Measurements from ENCODE around the gene TFAP2C. TPM values are rescaled to one million over a fixed set of nuclear protein-coding genes. Genes with fewer than 3 reads are reported as not detected.
"Not testable (repeated sequence)": the region's sequence is repeated elsewhere in the genome, so short reads cannot be mapped to it uniquely, and the experiment has no call there.

Gene TFAP2C
- total RNA-seq, 1 experiment from 2014 or later, result 7.5 TPM

DNA sequence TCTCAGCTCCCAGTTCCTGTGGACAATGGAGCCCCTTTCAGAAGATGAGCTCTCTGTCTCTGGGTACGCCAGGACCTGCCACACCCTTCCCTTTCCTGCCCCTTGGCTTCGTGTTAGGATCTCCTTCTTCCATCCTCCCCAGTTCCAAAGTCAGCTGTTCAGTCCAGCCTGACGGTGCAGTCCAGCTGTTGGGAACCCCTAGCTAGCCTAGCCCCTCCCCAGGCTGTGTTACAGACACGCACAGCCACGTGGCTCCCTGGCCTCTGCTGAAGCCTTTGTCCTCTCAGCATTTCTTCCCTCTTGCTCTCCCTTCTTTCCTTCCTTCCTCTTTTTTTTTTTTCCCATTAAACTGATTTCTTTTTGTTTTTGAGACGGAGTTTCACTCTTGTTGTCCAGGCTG is 12.4 kb upstream of the TFAP2C start:
- no peak for DNase-seq (ENCODE audit: low read depth)

DNA sequence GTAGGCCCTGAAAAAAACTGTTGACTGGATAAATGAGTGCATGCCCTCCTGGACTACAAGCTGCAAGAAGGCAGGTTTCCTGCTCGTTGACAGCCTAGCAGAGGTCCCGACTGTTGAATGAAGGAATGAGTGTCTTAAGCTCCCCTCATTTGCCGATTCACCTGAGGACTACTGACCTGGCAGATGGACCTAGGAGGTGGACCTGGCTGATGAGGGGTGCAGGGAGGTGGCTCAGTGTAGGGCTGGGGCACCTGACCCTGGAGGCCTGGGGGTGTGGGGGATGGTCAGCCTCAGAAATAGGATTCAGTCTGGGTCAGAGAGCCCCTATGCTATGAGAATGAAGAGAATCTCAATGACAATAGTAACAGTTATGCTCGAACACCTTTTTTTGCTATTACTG is 11.6 kb upstream of the TFAP2C start:
- DNase-seq (ENCODE audit: low read depth), result no peak

DNA sequence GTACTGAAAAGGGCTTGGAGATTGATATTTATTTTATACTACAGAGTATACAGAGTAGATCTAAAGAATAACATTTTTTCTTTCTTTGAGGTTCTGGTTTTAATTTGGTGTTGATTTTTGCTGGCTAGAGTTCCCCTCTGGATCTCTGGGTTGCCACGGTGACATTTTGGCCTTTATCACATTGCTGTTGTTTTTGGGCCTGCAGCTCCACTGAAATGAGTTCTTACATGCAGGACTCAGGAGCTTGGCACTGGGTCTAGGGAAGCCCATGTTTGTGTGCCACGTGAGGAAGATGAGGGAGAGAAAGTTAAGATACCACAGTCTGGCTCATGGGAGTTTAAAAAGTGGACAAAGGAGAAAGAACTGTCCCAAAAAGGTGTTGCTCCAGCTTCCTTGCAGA is 7.4 kb upstream of the TFAP2C start:
- no peak for DNase-seq (ENCODE audit: low read depth)

DNA sequence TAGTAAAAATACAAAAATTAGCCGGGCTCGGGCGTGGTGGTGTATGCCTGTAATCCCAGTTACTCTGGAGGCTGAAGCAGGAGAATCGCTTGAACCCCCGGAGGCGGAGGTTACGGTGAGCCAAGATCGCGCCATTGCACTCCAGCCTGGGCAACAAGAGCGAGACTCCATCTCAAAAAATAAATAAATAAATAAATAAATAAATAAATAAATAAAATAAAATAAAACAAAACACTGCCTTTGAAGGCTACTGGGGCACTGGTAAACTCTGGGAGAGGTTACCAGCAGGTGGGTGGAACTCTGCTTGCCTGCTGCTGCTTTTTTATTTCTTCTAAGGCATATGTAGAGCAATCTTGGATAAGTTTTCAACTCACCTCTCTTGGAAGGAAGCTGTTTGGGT is 5.2 kb upstream of the TFAP2C start:
- not testable (repeated sequence) for DNase-seq (ENCODE audit: low read depth)

DNA sequence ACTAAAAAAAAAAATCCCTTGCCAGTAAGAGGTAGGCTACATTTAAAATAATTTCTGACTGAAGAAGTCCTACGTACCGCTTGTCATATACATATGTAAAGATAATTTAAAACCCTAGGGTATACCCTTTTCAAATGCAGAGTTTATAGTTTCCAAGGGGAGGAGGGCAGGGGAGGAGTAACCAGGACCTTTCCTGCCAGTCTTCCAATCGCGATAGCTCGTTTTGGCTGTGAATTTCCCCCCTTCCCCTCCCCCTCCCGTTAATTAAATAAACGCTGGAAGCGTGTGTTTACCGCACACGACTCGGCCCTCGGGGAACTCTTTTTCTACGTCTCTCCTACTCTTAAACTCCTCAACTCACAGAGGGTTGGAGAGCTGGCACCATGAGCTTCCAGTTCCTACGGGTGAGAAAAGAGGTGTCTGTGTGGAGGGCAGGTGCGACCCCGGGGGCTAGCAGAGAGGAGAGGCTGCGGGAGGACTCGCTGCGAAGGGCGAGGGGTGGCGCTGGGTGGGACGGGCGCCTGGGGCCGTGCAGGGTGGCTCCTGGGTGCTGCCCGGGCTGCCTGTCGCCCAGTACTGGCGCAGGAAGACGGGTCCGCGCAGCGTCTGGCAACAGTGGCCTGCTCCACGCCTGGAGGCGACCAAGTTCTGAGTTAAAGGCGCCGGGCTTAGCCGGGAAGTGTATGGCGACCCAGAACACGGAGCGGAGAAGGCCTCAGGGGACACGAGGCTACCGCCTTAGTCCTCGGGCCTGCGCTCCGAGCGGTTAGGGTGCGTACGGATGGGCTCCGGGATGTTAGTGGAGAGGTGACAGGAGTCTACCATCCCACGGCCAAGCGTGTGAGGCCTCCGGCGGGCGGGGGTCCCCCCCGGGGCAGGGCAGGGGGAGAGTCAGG is 4.1 kb upstream of the TFAP2C start:
- no peak for DNase-seq (ENCODE audit: low read depth)

DNA sequence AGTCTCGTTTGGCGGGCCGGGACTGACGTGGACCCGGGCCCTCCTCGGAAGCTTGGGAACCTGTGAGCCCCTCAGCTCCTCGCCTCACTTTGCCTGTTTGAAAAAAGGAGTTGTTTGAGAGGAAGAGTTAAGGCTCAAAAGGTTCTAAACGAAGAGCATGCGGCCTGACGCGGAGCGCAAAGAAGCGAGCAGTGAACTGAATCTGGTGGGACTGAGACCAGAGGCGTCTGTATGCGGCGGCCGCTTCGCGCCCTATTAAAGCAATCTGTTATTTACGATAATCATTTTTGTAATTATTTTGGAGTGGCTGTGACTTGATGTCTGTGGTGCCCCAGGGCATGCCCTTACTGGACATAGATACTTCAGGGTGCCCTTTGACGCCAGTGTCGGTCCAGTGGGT is 3.3 kb upstream of the TFAP2C start:
- no peak for DNase-seq (ENCODE audit: low read depth)

DNA sequence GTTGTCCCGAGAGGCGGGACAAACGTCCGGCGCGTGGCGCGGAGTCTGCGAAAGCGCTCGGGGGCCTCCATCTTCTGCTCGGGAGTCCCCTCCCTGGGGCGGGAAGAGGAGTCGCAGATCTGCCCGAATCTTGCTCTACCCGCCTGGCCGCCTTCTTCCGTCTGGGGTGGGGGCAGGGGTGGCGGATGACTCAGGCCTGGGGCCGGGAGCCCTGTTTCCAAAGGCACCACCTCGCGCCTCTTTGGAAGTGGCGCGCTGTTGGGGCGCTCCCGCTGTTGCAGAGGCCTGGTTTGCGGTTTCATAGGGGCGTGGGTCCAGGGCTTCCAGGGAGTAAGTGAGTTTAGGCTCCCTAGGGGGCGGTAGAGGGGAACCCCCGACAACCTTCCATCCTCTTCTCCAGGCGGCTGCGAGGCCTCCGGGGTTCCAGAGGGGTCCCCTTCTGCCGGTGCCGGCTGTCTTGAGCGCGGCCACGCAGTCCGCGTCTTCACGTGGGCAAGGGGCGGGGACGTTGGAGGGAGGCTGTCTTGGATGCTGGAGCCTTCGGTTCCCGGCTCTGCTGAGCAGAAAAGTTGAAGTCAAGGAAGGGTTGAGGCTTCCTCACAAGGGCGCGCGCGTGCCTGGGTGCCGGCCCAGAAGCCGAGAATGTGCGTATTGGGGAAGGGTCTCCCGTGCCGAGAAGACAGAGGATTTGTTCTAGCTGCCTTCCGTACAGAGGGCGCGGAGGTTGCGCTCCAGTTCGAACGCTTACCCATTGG is 2.6 kb upstream of the TFAP2C start:
- no peak for DNase-seq (ENCODE audit: low read depth)

DNA sequence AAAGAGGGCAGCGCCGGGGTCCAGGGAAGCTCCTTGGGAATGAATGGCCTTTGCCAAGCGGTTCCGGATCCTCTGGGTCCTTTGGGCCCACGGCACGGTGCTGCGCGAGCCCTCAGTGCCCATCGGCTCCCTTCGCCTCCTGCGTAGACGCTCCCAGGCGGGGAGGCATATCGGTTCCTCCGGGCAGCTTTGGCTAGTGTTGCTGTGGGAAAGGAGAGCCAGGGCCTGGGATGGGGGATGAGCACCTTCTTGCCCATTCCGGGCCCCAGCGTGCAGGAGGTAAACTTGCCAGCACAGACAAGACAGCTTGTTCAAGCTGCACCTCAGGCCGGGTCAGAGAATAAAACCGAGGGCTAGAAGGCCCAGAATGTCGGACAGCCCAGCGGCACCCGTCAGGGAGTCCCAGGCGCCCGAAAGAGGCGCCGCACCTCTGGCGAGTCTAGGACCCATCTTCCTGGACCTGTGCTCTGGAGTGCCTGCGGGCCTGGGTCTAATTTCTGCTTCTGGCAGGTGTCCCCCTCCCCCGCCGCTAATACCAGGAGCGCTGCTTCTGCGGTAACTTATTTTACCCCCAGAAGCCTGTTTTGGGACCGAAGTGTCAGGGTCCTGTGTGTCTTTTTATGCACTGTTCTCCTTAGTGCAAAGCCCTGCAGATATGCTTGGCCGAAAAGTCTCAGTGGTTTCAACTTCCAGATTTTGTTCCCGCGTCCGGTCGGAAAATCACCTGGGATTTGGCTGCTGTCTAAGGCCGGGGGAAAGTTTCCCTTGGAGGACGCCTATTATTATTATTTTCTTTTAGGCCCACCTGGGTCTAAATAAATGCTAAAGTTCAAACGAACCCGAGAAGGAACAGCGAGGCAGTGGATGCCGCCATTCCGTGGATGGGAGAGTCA is 1.7 kb upstream of the TFAP2C start:
- DNase-seq (ENCODE audit: low read depth), result no peak

DNA sequence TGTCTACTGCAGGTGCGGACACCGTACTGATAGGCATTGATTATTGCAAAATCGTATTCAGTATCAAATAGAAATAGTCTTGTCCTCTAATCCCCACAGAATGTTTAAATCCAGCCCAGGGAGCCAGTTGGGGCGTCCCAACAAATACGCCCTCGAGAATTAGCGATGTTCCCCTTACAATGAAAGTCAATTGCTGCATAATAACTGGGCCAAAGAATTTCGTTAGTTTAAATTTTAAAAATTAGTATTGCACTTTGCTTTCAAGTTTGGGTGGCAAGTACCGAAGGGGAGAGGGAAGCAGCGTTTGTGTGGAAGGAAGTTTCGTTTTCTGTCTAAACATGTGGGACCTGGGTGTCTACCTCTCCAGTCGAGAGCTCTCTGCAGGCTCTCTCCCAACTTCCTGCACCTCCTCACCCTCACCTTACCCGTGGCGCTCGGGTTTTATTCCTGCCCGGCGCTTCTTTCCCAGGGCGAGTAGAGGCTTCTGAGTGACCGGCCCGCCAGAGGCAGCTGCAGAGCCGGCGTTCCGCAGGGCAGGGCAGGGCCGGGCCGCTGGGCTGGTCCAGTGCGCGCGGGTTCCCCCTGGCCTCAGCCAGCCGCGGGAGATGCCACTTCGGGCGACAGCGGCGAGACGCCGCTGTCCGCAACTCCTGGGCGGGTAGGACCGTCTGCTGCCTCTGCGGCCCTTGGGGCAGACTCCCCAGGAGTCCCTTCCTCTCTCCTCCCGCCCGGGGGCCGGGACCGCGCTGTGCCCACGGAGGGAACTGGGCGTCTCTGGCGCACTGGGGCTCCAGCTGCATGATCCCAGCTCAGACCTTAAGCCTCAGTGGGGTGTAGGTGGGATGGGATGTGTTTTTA is 862 bp upstream of the TFAP2C start:
- no peak for DNase-seq (ENCODE audit: low read depth)

DNA sequence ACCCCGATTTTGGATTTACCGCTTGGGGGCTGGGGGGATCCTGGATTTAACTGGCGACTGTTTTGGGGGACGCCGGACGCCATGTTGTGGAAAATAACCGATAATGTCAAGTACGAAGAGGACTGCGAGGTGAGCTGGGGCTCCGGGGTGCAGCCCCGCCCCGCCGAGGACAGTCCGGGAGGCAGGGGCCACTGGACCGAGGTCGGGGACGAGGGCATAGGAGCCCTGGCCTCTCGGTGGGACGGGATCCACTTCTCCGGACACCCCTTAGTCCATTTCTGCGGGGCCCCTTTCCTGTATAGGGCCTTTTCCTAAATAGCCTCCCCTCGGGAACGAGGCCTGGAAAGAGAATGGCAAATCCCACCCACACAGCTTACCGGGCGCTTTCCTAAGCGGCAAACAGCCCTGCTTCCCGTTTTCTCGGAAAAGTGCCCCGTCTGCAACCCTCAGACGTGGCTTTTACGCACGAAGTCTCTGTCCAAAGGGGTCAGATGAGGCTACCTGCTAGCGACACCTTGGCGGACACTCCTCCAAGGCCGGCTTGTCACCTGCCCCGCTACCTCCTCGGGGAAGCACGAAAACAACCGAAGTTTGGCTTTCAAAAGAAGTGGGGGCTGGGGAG is 469 bp downstream of the TFAP2C start:
- DNase-seq (ENCODE audit: low read depth), result peak; percentile 27

DNA sequence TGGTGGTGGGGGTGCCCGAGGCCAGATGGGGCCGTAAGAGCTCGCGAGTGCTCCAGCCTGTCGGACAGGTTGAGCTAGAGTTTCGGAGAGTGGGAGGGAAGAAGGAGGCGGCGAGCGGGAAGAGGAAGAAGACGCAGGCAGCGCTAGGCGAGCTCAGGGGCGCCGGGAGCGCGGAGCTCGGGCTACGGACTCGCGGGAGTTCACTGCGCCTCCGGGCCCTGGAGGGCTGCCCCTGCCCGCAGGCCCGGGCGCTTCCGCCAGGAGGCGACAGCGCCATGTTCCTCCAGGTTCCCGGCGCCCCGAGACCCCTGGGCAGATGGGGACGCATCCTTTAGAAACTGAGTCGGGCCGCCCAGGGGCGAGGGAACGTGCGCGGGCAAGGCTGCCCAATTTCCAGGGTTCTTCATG is 984 bp downstream of the TFAP2C start:
- DNase-seq (ENCODE audit: low read depth), result peak; percentile 78

DNA sequence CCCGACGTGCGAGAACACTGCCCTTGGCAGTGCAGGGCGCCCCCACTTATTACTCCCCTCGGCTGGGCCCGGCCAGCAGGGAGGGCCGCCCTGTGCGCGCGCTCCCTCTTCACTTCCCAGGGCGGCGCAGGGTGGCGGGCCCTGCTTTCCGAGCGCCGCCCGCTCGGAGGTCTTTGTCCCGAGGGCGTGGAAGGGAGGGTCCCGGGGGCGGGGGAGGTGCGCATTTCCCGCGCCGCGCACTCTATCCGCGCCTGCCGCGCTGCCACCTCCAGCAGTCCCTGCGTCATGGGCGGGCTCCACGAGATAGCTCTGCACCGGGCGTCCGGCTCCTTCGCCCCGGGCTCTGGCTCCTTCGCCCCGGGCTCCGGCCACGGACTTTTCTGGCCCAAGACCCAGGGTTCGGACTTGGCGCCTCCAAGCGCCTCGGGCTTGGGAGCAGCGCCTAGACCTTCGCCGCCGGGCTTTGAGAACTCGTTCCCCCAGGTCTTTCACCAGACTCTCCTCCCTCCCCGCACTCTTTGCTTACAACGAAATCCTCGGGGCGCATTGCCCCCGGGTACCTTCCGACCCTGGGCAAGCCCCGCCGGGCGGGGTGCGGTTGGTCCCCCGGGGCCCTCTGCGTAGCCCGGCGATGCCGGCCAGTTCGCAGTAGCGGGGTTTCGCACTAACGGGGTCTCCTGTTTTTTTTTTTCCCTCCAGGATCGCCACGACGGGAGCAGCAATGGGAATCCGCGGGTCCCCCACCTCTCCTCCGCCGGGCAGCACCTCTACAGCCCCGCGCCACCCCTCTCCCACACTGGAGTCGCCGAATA is 1.6 kb downstream of the TFAP2C start:
- DNase-seq (ENCODE audit: low read depth), result peak; percentile 53

DNA sequence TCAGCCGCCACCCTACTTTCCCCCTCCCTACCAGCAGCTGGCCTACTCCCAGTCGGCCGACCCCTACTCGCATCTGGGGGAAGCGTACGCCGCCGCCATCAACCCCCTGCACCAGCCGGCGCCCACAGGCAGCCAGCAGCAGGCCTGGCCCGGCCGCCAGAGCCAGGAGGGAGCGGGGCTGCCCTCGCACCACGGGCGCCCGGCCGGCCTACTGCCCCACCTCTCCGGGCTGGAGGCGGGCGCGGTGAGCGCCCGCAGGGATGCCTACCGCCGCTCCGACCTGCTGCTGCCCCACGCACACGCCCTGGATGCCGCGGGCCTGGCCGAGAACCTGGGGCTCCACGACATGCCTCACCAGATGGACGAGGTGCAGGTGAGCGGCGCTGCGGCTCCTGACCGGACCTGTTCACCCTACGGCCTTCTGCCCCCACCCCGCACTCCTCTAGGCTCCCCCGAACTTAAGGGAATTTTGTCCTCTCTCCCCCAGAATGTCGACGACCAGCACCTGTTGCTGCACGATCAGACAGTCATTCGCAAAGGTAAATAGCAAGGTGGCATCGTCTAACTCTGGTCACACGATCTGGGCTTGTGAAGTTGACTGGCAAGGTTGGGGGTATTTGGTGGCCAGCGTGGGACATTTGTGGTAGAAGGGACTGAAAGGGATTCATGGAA is 2.3 kb downstream of the TFAP2C start:
- no peak for DNase-seq (ENCODE audit: low read depth)

DNA sequence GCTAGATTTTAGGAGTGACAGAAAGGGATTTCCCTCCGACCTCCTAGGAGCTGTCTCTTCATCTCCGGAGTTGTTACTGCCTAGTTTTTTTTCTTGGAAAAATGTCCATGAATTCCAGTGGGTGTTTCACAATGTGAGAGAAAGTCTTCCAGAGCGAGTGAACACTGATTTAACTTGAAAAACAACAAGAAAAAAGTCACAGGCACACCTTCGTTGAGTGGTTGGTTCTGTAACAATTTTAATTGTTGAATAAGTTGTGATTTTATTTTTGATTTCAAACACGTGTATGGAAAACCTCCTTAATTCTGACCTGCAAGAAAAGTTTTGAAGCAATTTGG is 2.9 kb downstream of the TFAP2C start:
- no peak for DNase-seq (ENCODE audit: low read depth)

DNA sequence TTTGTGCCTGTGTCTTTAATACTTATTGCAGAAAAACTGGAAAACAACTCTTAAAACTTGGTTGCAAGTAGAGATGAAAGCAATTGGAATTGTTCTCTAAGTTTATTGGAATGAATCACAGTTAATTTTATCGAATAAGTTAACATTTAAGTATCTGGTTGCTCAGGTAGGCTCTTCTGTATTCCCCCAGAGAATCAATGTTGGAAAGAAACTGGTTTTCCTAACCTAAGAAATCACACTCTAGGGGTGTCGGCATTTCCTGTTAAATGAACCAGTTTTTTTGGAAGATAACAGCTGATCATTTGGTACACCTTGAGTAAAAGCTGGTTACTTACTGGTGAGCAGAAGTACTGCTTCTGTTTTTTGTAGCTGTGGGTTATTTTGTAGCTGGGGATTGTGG is 5.2 kb downstream of the TFAP2C start:
- DNase-seq (ENCODE audit: low read depth), result peak; percentile 43

DNA sequence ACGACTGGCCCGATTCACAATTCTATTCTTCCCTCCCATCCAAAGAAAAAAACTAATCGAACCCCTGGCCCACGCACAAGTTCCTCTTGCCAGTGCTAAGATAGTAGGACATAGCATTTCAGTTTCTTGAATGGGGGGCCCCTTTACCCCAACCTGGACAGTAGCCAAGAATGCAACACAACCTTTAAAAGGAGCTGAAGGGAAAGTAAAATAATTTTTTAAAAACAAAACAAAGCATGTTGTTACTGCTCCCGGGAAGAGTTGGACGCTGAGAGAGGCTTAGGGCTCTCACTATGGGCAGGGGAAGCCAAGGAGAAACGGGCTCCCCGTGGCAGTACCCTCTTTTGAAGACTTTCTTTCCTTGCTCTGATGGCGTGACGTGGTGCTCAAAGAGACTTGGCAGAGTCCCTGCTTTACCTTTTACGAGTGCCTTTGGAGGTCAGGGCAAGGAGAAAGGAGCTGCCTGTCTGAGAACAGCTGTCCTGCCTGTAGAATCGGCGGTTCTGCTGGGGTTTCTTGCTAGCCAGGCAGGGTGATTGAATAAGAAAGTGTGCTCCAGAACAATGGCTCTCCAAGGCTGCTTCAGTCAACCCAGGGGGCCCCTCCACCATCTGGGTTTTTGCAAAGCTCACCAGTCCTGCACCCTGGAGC is 5.8 kb downstream of the TFAP2C start:
- peak; percentile 51 for DNase-seq (ENCODE audit: low read depth)

DNA sequence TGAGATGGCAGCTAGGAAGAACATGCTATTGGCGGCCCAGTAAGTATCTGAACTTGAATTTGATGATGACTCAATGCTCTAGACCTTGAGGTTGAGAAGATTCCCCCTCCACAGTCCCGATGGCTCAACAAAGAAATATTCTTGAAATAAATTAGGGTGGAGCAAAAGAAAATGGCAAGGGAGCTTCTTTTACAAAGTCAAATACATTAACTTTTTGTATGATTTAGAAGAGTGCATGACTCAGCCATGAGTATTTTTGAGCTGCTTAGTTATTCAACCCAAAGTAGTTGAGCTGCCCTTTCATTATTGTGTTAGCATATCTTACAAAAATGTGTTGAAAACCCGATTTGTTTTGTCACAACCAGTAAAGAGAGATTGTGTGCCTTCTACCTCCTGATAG is 7.6 kb downstream of the TFAP2C start:
- DNase-seq (ENCODE audit: low read depth), result peak; percentile 83

DNA sequence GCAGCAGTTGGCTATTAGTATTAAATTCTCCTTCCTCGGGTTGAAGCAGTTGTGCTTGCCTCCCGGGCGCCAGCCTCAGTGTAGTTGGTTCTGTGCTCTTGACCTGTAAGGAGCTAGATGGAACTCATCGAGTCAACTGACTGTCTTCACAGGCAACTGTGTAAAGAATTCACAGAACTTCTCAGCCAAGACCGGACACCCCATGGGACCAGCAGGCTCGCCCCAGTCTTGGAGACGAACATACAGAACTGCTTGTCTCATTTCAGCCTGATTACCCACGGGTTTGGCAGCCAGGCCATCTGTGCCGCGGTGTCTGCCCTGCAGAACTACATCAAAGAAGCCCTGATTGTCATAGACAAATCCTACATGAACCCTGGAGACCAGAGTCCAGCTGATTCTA is 8.5 kb downstream of the TFAP2C start:
- no peak for DNase-seq (ENCODE audit: low read depth)

DNA sequence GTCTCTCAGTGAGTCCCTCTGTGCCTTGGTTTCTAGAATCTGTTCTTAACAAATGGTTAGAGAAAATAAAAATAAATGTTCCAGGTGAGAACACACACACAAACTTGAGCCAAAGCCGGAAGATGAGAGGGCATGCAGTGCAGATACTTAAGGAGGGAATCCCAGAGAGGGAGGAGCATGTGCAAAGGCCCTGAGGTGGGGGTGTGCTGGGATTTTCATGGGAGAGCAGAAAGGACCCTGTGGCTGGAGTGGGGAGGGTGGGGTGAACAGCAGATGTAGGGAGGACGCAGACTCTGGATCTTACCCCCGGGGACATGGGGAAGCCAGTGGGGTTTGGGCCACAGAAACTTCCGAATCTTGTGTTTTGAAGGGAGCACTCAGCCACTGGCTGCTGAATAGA is 17.5 kb downstream of the TFAP2C start:
- DNase-seq (ENCODE audit: low read depth), result no peak
